Measurements from ENCODE around the gene REG3G. TPM values are rescaled to one million over a fixed set of nuclear protein-coding genes. Genes with fewer than 3 reads are reported as not detected.

The REG3G gene
- total RNA-seq, 4 donors from 2014 or later: not detected

- Histone ChIP-seq H3K4me1 (peaks cover 0 to 11% (median 0%) of the 10 kb centered on the region in 3 donors), H3K27me3 (peaks cover 55% of the 10 kb centered on the region), H3K27ac (no peak overlapping the region), H3K4me3 (peak overlapping the region in 1 of 2 donors; percentile 29), H3K9me3 (no peaks in the 10 kb centered on the region), H3K36me3 (no peaks in the 10 kb centered on the region)
- no peak for ATAC-seq
- TF ChIP-seq CTCF (IDR thresholded peaks at IDR 0.05): peak in 1 of 4 experiments; percentile 31
- TF ChIP-seq EP300 (IDR thresholded peaks at IDR 0.05): no peak
- TF ChIP-seq POLR2A (IDR thresholded peaks at IDR 0.05): no peak
- no peak for TF ChIP-seq POLR2AphosphoS5 (IDR thresholded peaks at IDR 0.05)
- WGBS, 2 donors (ENCODE audit: low coverage in 1 of 2): 27 to 36% methylated on average over 8 to 10 of the region's 11 CpGs
Observed at GRCh38 chr2:78992451-78992806, 33.1 kb upstream of the REG3G start.

GRCh38 chr2:78992807-78993517 is 32.5 kb upstream of the REG3G start:
- ATAC-seq: no peak
- WGBS, 2 donors (ENCODE audit: low coverage in 1 of 2): 0 to 4% methylated on average over 2 to 21 of the region's 45 CpGs
- H3K36me3 ChIP-seq: no peaks in the 10 kb centered on the region
- H3K27me3 ChIP-seq: peaks cover 55% of the 10 kb centered on the region
- peaks cover 0 to 11% (median 0%) of the 10 kb centered on the region in 3 donors for H3K4me1 ChIP-seq
- no peaks in the 10 kb centered on the region for H3K9me3 ChIP-seq
- TF ChIP-seq POLR2AphosphoS5 (IDR thresholded peaks at IDR 0.05) (no peak), POLR2A (IDR thresholded peaks at IDR 0.05) (no peak), CTCF (IDR thresholded peaks at IDR 0.05) (no peak), EP300 (IDR thresholded peaks at IDR 0.05) (no peak)
- H3K27ac ChIP-seq: no peak overlapping the region
- H3K4me3 ChIP-seq: peak overlapping the region in 1 of 2 donors; percentile 29

GRCh38 chr2:78993518-78994148 is 31.9 kb upstream of the REG3G start:
- no peak for TF ChIP-seq POLR2AphosphoS5 (IDR thresholded peaks at IDR 0.05)
- TF ChIP-seq EP300 (IDR thresholded peaks at IDR 0.05): no peak
- TF ChIP-seq CTCF (IDR thresholded peaks at IDR 0.05): no peak
- TF ChIP-seq POLR2A (IDR thresholded peaks at IDR 0.05): no peak
- Histone ChIP-seq H3K4me1 (peaks cover 0 to 11% (median 0%) of the 10 kb centered on the region in 3 donors), H3K27me3 (peaks cover 55% of the 10 kb centered on the region), H3K4me3 (no peak overlapping the region), H3K36me3 (no peaks in the 10 kb centered on the region), H3K27ac (no peak overlapping the region), H3K9me3 (no peaks in the 10 kb centered on the region)
- WGBS, 2 donors (ENCODE audit: low coverage in 1 of 2): 17 to 23% methylated on average over 8 to 15 of the region's 25 CpGs
- ATAC-seq: no peak

GRCh38 chr2:78994789-78995188 is 30.7 kb upstream of the REG3G start:
- WGBS, 2 donors (ENCODE audit: low coverage in 1 of 2): 67% methylated on average over 1 of the region's 1 CpG; no CpG with 5 or more reads in 1 of the 2 donors
- ATAC-seq: no peak
- H3K9me3 ChIP-seq: no peaks in the 10 kb centered on the region
- peaks cover 0 to 11% (median 0%) of the 10 kb centered on the region in 3 donors for H3K4me1 ChIP-seq
- H3K27ac ChIP-seq: no peak overlapping the region
- no peaks in the 10 kb centered on the region for H3K36me3 ChIP-seq
- no peak overlapping the region for H3K4me3 ChIP-seq
- H3K27me3 ChIP-seq: peaks cover 55% of the 10 kb centered on the region
- TF ChIP-seq EP300 (IDR thresholded peaks at IDR 0.05) (no peak), POLR2AphosphoS5 (IDR thresholded peaks at IDR 0.05) (no peak), CTCF (IDR thresholded peaks at IDR 0.05) (no peak), POLR2A (IDR thresholded peaks at IDR 0.05) (no peak)

GRCh38 chr2:78999406-78999805 is 26.1 kb upstream of the REG3G start:
- TF ChIP-seq CTCF (IDR thresholded peaks at IDR 0.05): peak in 1 of 4 experiments; percentile 33
- no peak for TF ChIP-seq POLR2A (IDR thresholded peaks at IDR 0.05)
- Histone ChIP-seq H3K4me3 (no peak overlapping the region), H3K4me1 (no peaks in the 10 kb centered on the region), H3K36me3 (no peaks in the 10 kb centered on the region), H3K27ac (no peak overlapping the region), H3K9me3 (no peaks in the 10 kb centered on the region), H3K27me3 (peaks cover 12% of the 10 kb centered on the region)
- WGBS, 2 donors (ENCODE audit: low coverage in 1 of 2): 60 to 65% methylated on average over 1 to 3 of the region's 3 CpGs
- ATAC-seq: no peak
